Osteoblast (primary cell): ENCODE results near the gene AFF1. TPM values are rescaled to one million over a fixed set of nuclear protein-coding genes. Genes with fewer than 3 reads are reported as not detected.
A peak's percentile ranks its signal among the peaks of the same experiment; 100 is the strongest.

Source experiments
- DNase-seq: peaks from one replicate; pipeline ENCODE4 v3.0.0; 2011; ENCODE audit warnings: low spot score, mixed read lengths; ENCODE audit not compliant: insufficient read length; ENCODE audit errors: missing footprints
- H2AFZ ChIP-seq: 2 replicates; pipeline ENCODE4 v1.6.0; 2011; ENCODE audit warnings: mild to moderate bottlenecking, low read length
- H3K27ac ChIP-seq: 2 replicates; pipeline ENCODE4 v1.5.1; 2011; ENCODE audit warnings: mild to moderate bottlenecking, low read depth, low read length, moderate library complexity
- H3K27me3 ChIP-seq: 2 replicates; pipeline ENCODE4 v1.6.0; 2012; ENCODE audit warnings: mild to moderate bottlenecking, control low read depth, inconsistent platforms, low read length, moderate library complexity; ENCODE audit not compliant: insufficient read depth
- H3K36me3 ChIP-seq: 2 replicates; pipeline ENCODE4 v1.5.1; 2011; ENCODE audit warnings: mild to moderate bottlenecking, low read length, control low read depth, moderate library complexity; ENCODE audit not compliant: insufficient read depth
- H3K4me1 ChIP-seq: 2 replicates; pipeline ENCODE4 v1.5.1; 2011; ENCODE audit warnings: mild to moderate bottlenecking, low read length, control low read depth, moderate library complexity; ENCODE audit not compliant: insufficient read depth
- H3K4me2 ChIP-seq: 2 replicates; pipeline ENCODE4 v1.6.0; 2011; ENCODE audit warnings: mild to moderate bottlenecking, low read length; ENCODE audit not compliant: insufficient read depth
- H3K4me3 ChIP-seq: fragments of 200-600 bp; sonication (generic); 3 replicates; pipeline ENCODE4 v1.5.1; 2012; ENCODE audit warnings: mild to moderate bottlenecking, low read length, inconsistent platforms; ENCODE audit not compliant: insufficient read depth
- H3K79me2 ChIP-seq: 2 replicates; pipeline ENCODE4 v1.6.0; 2012; ENCODE audit warnings: mild to moderate bottlenecking, low read length, control low read depth, inconsistent platforms; ENCODE audit not compliant: insufficient read depth
- H3K9me3 ChIP-seq: 2 replicates; pipeline ENCODE4 v1.5.1; 2011; ENCODE audit warnings: low read depth, low read length, control low read depth
- H4K20me1 ChIP-seq: 2 replicates; pipeline ENCODE4 v1.6.0; 2012; ENCODE audit warnings: mild to moderate bottlenecking, low read length, control low read depth; ENCODE audit not compliant: insufficient read depth
- total RNA-seq: library from RNA; depleted of rRNA; stranded (reverse); fragments of >200 nt; gene quantifications from 2 replicates; pipeline ENCODE4 v1.2.3, GENCODE V29; 2012
- TF ChIP-seq, protein P1 (sequence below): IDR thresholded peaks from 2 replicates; pipeline ENCODE4 v1.5.1; 2011; ENCODE audit warnings: mild to moderate bottlenecking, low read depth, low read length, moderate library complexity; ENCODE audit errors: extremely low read depth

Gene AFF1
- total RNA-seq, 1 donor = 19.5 TPM

DNA sequence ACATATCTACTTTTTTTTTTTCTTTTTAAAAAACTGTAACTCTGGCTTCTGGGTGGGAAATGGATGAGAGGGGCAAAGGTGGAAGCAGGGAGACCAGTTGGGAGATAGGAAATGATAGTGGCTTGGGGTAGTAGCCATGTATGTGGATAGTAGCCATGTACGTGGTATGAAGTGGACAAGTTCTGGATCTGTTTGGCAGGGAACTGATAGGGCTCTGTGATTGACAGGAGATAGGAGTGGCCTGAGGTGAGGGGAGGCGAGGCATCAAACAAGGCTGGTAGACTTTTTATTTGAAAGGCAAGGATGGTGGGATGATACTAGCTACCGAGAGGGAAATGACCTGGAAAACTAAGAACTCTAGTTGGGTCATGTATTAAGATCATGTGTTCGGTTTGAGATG is 117.8 kb downstream of the AFF1 start:
- DNase-seq = no peak
- Histone ChIP-seq H3K4me3 (no peak overlapping the region), H2AFZ (no peak overlapping the region), H3K4me2 (no peak overlapping the region), H4K20me1 (peaks cover 7% of the 10 kb centered on the region), H3K9me3 (no peaks in the 10 kb centered on the region), H3K79me2 (peaks cover 55% of the 10 kb centered on the region), H3K27ac (no peak overlapping the region), H3K36me3 (peaks cover 6% of the 10 kb centered on the region), H3K4me1 (peaks cover 15% of the 10 kb centered on the region), H3K27me3 (no peaks in the 10 kb centered on the region)
- TF ChIP-seq, protein P1, sequence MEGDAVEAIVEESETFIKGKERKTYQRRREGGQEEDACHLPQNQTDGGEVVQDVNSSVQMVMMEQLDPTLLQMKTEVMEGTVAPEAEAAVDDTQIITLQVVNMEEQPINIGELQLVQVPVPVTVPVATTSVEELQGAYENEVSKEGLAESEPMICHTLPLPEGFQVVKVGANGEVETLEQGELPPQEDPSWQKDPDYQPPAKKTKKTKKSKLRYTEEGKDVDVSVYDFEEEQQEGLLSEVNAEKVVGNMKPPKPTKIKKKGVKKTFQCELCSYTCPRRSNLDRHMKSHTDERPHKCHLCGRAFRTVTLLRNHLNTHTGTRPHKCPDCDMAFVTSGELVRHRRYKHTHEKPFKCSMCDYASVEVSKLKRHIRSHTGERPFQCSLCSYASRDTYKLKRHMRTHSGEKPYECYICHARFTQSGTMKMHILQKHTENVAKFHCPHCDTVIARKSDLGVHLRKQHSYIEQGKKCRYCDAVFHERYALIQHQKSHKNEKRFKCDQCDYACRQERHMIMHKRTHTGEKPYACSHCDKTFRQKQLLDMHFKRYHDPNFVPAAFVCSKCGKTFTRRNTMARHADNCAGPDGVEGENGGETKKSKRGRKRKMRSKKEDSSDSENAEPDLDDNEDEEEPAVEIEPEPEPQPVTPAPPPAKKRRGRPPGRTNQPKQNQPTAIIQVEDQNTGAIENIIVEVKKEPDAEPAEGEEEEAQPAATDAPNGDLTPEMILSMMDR = no peak

DNA sequence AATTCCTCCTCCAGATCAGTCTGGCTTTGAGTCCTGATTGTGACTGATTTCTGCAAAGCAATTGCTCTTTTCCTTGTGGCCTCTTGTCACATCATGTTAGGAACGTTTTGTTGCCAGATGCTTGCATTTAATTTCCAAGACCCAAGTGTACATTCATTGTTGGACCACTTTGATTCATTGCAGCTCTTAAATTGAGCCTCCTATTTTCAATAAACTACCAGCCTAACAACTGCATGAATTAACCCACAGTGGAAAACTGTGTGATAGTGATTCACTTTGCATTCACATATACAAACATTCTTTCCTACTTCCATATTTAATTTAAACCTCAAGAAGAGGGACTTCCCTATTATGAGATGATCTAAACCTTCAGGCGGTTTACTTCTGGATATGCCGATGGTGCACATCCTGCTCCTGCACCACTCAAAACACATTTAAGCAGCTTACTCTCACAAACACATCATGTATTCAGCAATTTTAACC is 118.4 kb downstream of the AFF1 start:
- peaks cover 19% of the 10 kb centered on the region for H3K4me1 ChIP-seq
- H3K27ac ChIP-seq = no peak overlapping the region
- H3K9me3 ChIP-seq = no peaks in the 10 kb centered on the region
- peaks cover 7% of the 10 kb centered on the region for H4K20me1 ChIP-seq
- peaks cover 55% of the 10 kb centered on the region for H3K79me2 ChIP-seq
- no peaks in the 10 kb centered on the region for H3K27me3 ChIP-seq
- peaks cover 6% of the 10 kb centered on the region for H3K36me3 ChIP-seq
- H2AFZ ChIP-seq = no peak overlapping the region
- H3K4me2 ChIP-seq = no peak overlapping the region
- no peak overlapping the region for H3K4me3 ChIP-seq
- DNase-seq = peak; percentile 73
- TF ChIP-seq, protein P1 = no peak

DNA sequence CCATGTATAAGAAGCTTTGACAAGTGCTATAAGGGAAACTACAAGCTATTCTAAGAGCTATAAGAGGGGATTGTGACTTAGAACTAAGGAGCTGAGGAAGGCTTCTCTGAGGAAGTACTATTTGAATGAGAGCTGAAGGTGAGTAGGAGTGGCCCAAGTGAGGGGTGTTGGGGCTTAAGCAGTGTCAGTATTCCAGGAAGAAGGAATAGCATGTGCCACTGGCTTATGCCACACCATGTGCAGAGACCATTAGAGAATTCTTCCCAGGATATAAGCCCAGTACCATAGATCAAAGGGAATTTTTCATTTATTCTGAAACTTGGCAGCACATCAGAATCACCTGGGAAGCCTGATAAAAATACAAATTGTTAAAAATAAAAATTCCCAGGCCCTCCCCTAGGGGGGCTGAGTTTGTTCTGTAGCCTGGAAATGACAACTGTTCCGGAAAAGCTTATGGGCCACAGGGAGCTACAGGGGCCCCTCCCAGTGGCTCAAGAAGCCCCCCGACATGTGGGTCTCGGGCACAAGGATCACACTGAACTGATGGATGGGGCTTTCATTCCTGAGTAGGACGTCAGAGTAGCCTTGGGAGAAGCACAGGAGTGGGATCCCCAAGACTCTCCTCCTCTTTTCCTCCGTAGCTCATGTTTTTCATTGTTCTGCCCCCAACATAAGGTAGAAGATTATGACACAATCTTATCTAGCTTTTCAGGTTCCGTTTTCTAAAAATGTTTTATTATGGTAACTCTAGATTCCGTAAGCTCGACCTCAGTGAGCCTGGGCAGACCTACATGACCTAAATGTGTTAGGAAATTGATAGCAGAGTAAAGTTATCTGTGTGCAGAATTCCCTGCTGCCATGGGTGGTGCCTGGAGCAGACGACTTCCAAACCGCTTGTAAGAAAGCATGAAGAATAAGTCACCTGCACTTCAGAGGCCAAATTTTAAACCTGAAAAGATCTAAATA is 119.3 kb downstream of the AFF1 start:
- Histone ChIP-seq H3K79me2 (peaks cover 57% of the 10 kb centered on the region), H2AFZ (no peak overlapping the region), H3K27me3 (no peaks in the 10 kb centered on the region), H4K20me1 (peaks cover 7% of the 10 kb centered on the region), H3K4me3 (no peak overlapping the region), H3K9me3 (no peaks in the 10 kb centered on the region), H3K4me1 (peaks cover 25% of the 10 kb centered on the region), H3K36me3 (no peaks in the 10 kb centered on the region), H3K27ac (no peak overlapping the region), H3K4me2 (no peak overlapping the region)
- TF ChIP-seq, protein P1 = no peak
- no peak for DNase-seq

DNA sequence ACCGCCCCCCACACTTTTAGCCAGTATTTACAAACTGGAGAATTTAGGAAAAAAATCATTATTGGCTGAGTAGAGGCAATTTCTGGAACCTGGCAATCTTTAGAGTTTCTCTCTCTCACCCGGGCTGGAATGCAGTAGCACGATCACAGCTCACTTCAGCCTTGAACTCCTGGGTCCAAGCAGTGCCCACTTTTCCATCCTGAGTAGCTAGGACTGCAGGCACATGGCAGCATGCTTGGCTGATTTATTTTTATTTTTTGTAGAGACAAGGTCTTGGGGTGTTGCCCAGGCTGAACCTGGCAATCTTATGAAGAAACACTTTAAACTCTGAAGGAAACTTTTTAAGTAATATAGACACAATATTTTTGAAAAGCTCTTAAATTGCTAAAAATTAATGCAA is 120.1 kb downstream of the AFF1 start:
- Histone ChIP-seq H4K20me1 (peaks cover 13% of the 10 kb centered on the region), H3K36me3 (no peaks in the 10 kb centered on the region), H3K4me3 (no peak overlapping the region), H3K27me3 (no peaks in the 10 kb centered on the region), H3K4me2 (no peak overlapping the region), H3K9me3 (no peaks in the 10 kb centered on the region), H3K4me1 (peaks cover 25% of the 10 kb centered on the region), H3K79me2 (peaks cover 61% of the 10 kb centered on the region), H3K27ac (no peak overlapping the region), H2AFZ (no peak overlapping the region)
- TF ChIP-seq, protein P1 = no peak
- no peak for DNase-seq
